Gastrocnemius medialis (tissue), 4 donors: ENCODE measurements around the gene SYNJ1. TPM values are rescaled to one million over a fixed set of nuclear protein-coding genes. Genes with fewer than 3 reads are reported as not detected.

Experiments used
- ATAC-seq, 2 donors: fragments of 150-250 bp; one replicate each; pipeline ENCODE4 v1.9.1; 2016
- DNase-seq, 2 donors: peaks; one replicate each; pipeline ENCODE4 v3.0.0-alpha.2; 2019
- H3K27ac ChIP-seq, 4 donors: fragments of 200-600 bp; sonication (generic); 1 replicate in 1 of 4; 2 replicates in 3 of 4; pipeline ENCODE4 v1.5.1; 2016 to 2018; ENCODE audit warnings: mild to moderate bottlenecking in 2 of 4, moderate library complexity in 1 of 4
- H3K27me3 ChIP-seq, 3 donors: fragments of 200-600 bp; sonication (generic) in 2 of 3; 1 replicate in 1 of 3; 2 replicates in 2 of 3; pipeline versions ENCODE4 v1.5.1 to v1.6.0; 2016 to 2019; ENCODE audit warnings: mild to moderate bottlenecking in 1 of 3, moderate library complexity in 1 of 3
- H3K36me3 ChIP-seq, 2 donors: fragments of 200-600 bp; sonication (generic) in 1 of 2; one replicate each; pipeline ENCODE4 v1.5.1; 2017 to 2018
- H3K4me1 ChIP-seq, 2 donors: fragments of 200-600 bp; sonication (generic) in 1 of 2; one replicate each; pipeline ENCODE4 v1.5.1; 2016 to 2017; ENCODE audit warnings: mild to moderate bottlenecking in 2 of 2
- H3K4me3 ChIP-seq, 4 donors: fragments of 200-600 bp; sonication (generic) in 3 of 4; 1 replicate in 1 of 4; 2 replicates in 3 of 4; pipeline ENCODE4 v1.5.1; 2016 to 2019; ENCODE audit warnings: mild to moderate bottlenecking in 2 of 4
- H3K9me3 ChIP-seq, 3 donors: fragments of 200-600 bp; sonication (generic) in 2 of 3; 1 replicate in 1 of 3; 2 replicates in 2 of 3; pipeline ENCODE4 v1.5.1; 2016 to 2019
- POLR2A ChIP-seq, 2 donors: fragments of 450-650 bp; IDR thresholded peaks; one replicate each; pipeline ENCODE4 v1.6.1; 2017; ENCODE audit warnings: antibody characterized with exemption in 2 of 2, mild to moderate bottlenecking in 2 of 2, moderate library complexity in 2 of 2
- in situ Hi-C, 4 donors: fragments of 200-750 bp; cut with MboI; loops; one replicate each; pipeline versions ENCODE4 v1.15.0 to v1.8.0; 2017; ENCODE audit warnings: low sequenced_read_pairs in 4 of 4
- intact Hi-C: fragments of 100-400 bp; cut with DNase I; formaldehyde crosslinking; loops from one replicate; pipeline ENCODE4 v1.15.1; 2023; ENCODE audit warnings: low total_unique reads
- total RNA-seq, 4 donors: library from RNA; depleted of rRNA; stranded (reverse); fragments of >200 nt; gene quantifications; one replicate each; pipeline versions ENCODE4 v1.1.0 to v1.2.3, GENCODE V29; 2016
- TF ChIP-seq, protein P1 (sequence below), 5 experiments: fragments of 450-650 bp in 3 of 5; fragments of 200-600 bp in 2 of 5; sonication (generic) in 2 of 5; IDR thresholded peaks in 4 of 5; conservative IDR thresholded peaks in 1 of 5; 1 replicate in 4 of 5; 2 replicates in 1 of 5; pipeline ENCODE4 v1.5.1; 2016 to 2019; ENCODE audit warnings: antibody characterized with exemption in 5 of 5, mild to moderate bottlenecking in 3 of 5, moderate library complexity in 3 of 5

The SYNJ1 gene
- total RNA-seq, 4 donors from 2014 or later, result 10.0 to 34.8 (median 10.8) TPM

DNA sequence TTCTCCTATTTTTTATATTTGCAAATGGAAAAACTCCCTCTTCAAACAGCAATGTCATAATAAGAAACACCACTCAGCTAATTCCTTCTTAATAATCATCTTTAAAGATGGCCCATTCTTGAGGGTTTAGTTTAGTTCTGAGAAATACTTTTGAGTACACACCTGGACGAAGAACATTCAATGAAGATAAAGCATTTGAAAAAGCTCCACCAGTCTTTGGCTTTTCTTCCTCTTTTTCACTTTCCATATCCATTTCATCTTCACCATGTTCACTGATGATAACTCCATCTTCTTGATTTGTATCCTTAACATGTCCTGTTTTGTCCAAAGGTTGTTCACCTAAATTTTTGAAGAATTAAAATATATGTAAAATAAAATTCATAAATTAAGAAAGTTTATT lies 36.4 kb upstream of the SYNJ1 start:
- DNase-seq (no peak), ATAC-seq (no peak)
- Histone ChIP-seq H3K27ac (no peak overlapping the region), H3K27me3 (no peaks in the 10 kb centered on the region), H3K4me1 (peaks cover 13 to 16% of the 10 kb centered on the region in 2 donors), H3K4me3 (no peak overlapping the region), H3K36me3 (peaks cover 0 to 50% of the 10 kb centered on the region in 2 donors), H3K9me3 (no peaks in the 10 kb centered on the region)
- intact Hi-C loops (no loop called here), in situ Hi-C loops (loop anchor here in 1 of 4 donors (25.0 kb wide), 1 partner anchor 773 kb away; the partner anchor contains the start of genes GART and SON)
- TF ChIP-seq, protein P1, sequence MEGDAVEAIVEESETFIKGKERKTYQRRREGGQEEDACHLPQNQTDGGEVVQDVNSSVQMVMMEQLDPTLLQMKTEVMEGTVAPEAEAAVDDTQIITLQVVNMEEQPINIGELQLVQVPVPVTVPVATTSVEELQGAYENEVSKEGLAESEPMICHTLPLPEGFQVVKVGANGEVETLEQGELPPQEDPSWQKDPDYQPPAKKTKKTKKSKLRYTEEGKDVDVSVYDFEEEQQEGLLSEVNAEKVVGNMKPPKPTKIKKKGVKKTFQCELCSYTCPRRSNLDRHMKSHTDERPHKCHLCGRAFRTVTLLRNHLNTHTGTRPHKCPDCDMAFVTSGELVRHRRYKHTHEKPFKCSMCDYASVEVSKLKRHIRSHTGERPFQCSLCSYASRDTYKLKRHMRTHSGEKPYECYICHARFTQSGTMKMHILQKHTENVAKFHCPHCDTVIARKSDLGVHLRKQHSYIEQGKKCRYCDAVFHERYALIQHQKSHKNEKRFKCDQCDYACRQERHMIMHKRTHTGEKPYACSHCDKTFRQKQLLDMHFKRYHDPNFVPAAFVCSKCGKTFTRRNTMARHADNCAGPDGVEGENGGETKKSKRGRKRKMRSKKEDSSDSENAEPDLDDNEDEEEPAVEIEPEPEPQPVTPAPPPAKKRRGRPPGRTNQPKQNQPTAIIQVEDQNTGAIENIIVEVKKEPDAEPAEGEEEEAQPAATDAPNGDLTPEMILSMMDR (IDR thresholded peaks at IDR 0.05 in 4 of 5, conservative IDR thresholded peaks at IDR 0.05 in 1 of 5), result no peak
- TF ChIP-seq POLR2A (IDR thresholded peaks at IDR 0.05), result no peak

DNA sequence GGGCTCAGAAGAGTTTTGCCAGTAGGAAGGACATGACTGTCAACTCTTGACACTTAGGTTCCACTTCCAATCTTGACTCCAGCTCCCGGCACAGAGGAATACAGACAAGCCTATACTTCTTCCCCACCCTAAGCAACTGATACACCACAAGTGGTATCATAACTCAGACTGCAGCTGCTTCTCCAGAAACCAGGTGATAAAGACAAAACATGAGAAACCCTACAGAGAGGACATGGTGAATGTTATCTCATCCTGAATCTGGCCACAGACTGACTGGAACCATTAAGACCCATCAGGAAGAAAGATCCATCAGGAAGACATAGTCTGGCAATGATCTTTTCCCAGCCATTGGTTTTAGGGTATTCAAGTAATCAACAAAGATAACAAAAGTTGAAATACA lies 30.0 kb upstream of the SYNJ1 start:
- Histone ChIP-seq H3K4me1 (no peaks in the 10 kb centered on the region), H3K36me3 (peaks cover 0 to 83% of the 10 kb centered on the region in 2 donors), H3K27ac (no peak overlapping the region), H3K4me3 (no peak overlapping the region), H3K9me3 (no peaks in the 10 kb centered on the region), H3K27me3 (no peaks in the 10 kb centered on the region)
- in situ Hi-C loops, result loop anchor here in 1 of 4 donors (25.0 kb wide), 1 partner anchor 779 kb away; the partner anchor contains the start of genes GART and SON
- intact Hi-C loops, result no loop called here
- ATAC-seq (no peak), DNase-seq (no peak)
- TF ChIP-seq, protein P1 (IDR thresholded peaks at IDR 0.05 in 4 of 5, conservative IDR thresholded peaks at IDR 0.05 in 1 of 5), result no peak
- no peak for TF ChIP-seq POLR2A (IDR thresholded peaks at IDR 0.05)

DNA sequence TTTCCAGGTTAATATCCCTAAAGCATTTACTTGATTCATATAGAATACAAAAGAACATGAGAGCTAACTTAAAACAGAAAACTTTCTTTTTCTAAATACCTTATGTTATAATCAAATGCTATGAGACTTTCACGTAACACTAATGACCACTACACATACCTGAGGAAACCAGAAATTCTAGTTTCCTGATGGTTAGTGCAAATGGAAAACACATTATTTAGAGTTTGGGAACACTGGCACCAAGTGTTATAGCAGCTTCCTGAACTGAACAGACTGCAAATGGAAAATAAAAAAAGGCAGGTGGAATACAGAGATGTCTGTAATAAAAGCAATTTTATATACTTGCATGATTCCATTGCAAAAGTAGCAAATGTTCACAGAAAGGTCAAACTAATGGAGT lies 28.3 kb upstream of the SYNJ1 start:
- H3K9me3 ChIP-seq, result no peaks in the 10 kb centered on the region
- no peak for TF ChIP-seq POLR2A (IDR thresholded peaks at IDR 0.05)
- TF ChIP-seq, protein P1 (IDR thresholded peaks at IDR 0.05 in 4 of 5, conservative IDR thresholded peaks at IDR 0.05 in 1 of 5), result no peak
- H3K36me3 ChIP-seq, result peaks cover 0 to 82% of the 10 kb centered on the region in 2 donors
- H3K27ac ChIP-seq, result no peak overlapping the region
- H3K27me3 ChIP-seq, result no peaks in the 10 kb centered on the region
- no peak for ATAC-seq
- no peak for DNase-seq
- no peak overlapping the region for H3K4me3 ChIP-seq
- H3K4me1 ChIP-seq, result no peaks in the 10 kb centered on the region
- in situ Hi-C loops, result loop anchor here in 1 of 4 donors (25.0 kb wide), 1 partner anchor 781 kb away; the partner anchor contains the start of genes GART and SON
- intact Hi-C loops, result no loop called here

DNA sequence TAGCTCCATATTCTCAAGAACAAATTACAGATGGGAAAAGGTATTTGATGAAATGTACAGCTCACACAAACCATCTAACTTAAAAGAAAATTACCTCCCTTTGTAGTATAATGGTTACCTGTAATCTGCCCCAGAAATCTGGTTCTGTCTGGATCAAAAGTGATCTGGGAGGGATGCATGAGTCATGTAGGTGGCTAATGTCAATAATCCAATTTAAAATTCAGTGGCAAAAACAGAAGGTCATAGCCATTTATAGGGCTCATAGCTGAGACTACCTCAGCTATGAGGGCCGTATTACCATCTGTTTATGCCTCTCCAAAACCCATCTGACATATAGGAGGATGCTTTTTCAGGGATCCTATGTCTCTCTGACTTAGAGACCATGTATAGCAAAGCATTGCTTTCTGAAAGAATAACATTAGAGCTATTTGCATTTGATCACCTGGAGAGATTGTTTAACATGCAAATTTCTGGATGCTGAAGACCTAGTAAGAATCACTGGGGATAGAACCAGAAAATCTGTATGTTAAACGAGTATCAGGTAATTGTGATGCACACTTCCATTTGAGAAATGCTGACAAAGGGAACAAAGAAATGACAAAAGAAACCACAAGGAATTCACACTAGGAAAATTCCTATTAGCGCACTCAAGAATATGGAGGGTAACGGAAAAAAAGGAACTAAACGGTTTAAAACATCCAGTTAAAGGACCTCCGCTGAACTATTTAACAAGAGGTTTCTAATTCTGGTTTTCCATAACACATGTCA lies 26.2 kb upstream of the SYNJ1 start:
- in situ Hi-C loops, result loop anchor here in 1 of 4 donors (25.0 kb wide), 1 partner anchor 783 kb away; the partner anchor contains the start of genes GART and SON
- no peak for TF ChIP-seq POLR2A (IDR thresholded peaks at IDR 0.05)
- TF ChIP-seq, protein P1 (IDR thresholded peaks at IDR 0.05 in 4 of 5, conservative IDR thresholded peaks at IDR 0.05 in 1 of 5), result no peak
- H3K4me3 ChIP-seq, result no peak overlapping the region
- ATAC-seq, result no peak
- DNase-seq, result no peak
- H3K27me3 ChIP-seq, result no peaks in the 10 kb centered on the region
- H3K9me3 ChIP-seq, result no peaks in the 10 kb centered on the region
- no peaks in the 10 kb centered on the region for H3K4me1 ChIP-seq
- H3K27ac ChIP-seq, result no peak overlapping the region
- intact Hi-C loops, result no loop called here
- peaks cover 0 to 82% of the 10 kb centered on the region in 2 donors for H3K36me3 ChIP-seq
